HuH-7 (cell line): ENCODE measurements around the gene ACADL.
A peak's percentile ranks its signal among the peaks of the same experiment; 100 is the strongest.
"Not testable (repeated sequence)": the region's sequence is repeated elsewhere in the genome, so short reads cannot be mapped to it uniquely, and the experiment has no call there.

Experiments used
- DNase-seq: peaks from one replicate; pipeline ENCODE4 v3.0.0; 2011; ENCODE audit warnings: low spot score

ACADL gene

GRCh38 chr2:210199854-210200253, 25.4 kb downstream of the ACADL start:
- no peak for DNase-seq

GRCh38 chr2:210199186-210199765, 26.0 kb downstream of the ACADL start:
- no peak for DNase-seq

GRCh38 chr2:210198326-210198725, 26.9 kb downstream of the ACADL start:
- DNase-seq: no peak

- no peak for DNase-seq
Measured at GRCh38 chr2:210197720-210198119, 27.5 kb downstream of the ACADL start.

- DNase-seq: no peak
Measured at GRCh38 chr2:210195101-210195852, 30.0 kb downstream of the ACADL start.

- DNase-seq: no peak
Measured at GRCh38 chr2:210190345-210190744, 34.9 kb downstream of the ACADL start.

- DNase-seq: no peak
Measured at GRCh38 chr2:210189452-210190138, 35.7 kb downstream of the ACADL start.

GRCh38 chr2:210188755-210189154, 36.5 kb downstream of the ACADL start:
- DNase-seq: no peak

- no peak for DNase-seq
Measured at GRCh38 chr2:210188190-210188589, 37.1 kb downstream of the ACADL start.

GRCh38 chr2:210183936-210184335, 41.3 kb downstream of the ACADL start:
- DNase-seq: not testable (repeated sequence)

GRCh38 chr2:210181606-210182088, 43.6 kb downstream of the ACADL start:
- not testable (repeated sequence) for DNase-seq

GRCh38 chr2:210181033-210181605, 44.1 kb downstream of the ACADL start:
- not testable (repeated sequence) for DNase-seq

- DNase-seq: no peak
Measured at GRCh38 chr2:210180477-210180876, 44.8 kb downstream of the ACADL start.

- DNase-seq: no peak
Measured at GRCh38 chr2:210179351-210179990, 45.8 kb downstream of the ACADL start.

- DNase-seq: no peak
Measured at GRCh38 chr2:210177769-210178168, 47.5 kb downstream of the ACADL start.

GRCh38 chr2:210177115-210177514, 48.1 kb downstream of the ACADL start:
- DNase-seq: not testable (repeated sequence)

GRCh38 chr2:210174086-210174485, 51.2 kb downstream of the ACADL start:
- DNase-seq: no peak

GRCh38 chr2:210172219-210172575, 53.0 kb downstream of the ACADL start:
- DNase-seq: no peak

- peak; percentile 78 for DNase-seq
Measured at GRCh38 chr2:210171309-210172218, 53.7 kb downstream of the ACADL start, which contains the start of gene KANSL1L. KANSL1L (minus strand) TSS chr2:210171409; CDS start chr2:210154582, 16,827 bp downstream.

- DNase-seq: peak; percentile 81
Measured at GRCh38 chr2:210170446-210171303, 54.6 kb downstream of the ACADL start.
